ENCODE results near the gene CWC15. TPM values are rescaled to one million over a fixed set of nuclear protein-coding genes. Genes with fewer than 3 reads are reported as not detected.
A peak's percentile ranks its signal among the peaks of the same experiment; 100 is the strongest.
"Not testable (repeated sequence)": the region's sequence is repeated elsewhere in the genome, so short reads cannot be mapped to it uniquely, and the experiment has no call there.

The CWC15 gene
- total RNA-seq, 4 donors from 2014 or later: 22.9 to 40.3 (median 27.0) TPM

DNA sequence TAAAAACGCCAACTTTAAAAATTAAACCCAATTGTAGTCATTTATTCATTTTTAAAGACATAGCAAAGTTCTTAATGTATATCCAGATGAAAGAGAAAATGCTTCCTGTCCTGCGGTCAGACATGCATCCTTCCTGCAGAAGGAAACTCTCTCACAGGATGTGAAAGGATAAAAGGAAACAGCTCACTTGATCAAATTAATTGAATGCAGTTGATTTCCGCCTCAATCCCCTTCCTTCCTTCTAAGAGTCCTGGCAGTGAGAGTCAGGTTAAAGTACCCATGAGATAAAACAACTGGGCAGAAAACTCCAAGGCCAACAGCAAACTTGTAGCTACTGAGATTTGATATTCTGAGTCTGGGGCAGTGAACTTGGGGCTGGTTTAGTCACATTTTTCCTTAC is 38.5 kb downstream of the CWC15 start:
- Histone ChIP-seq H3K4me1 (peaks cover 26 to 49% (median 40%) of the 10 kb centered on the region in 4 donors), H3K27ac (replicated peaks in 1 of 4) (no peak overlapping the region), H3K27me3 (no peaks in the 10 kb centered on the region), H3K4me3 (no peak overlapping the region), H3K9me3 (no peaks in the 10 kb centered on the region), H3K36me3 (no peaks in the 10 kb centered on the region)
- DNase-seq (ENCODE audit: extremely low spot score): no peak
- TF ChIP-seq CTCF (IDR thresholded peaks at IDR 0.05) (no peak), POLR2AphosphoS5 (IDR thresholded peaks at IDR 0.05) (no peak)
- intact Hi-C loops (cut with DNase I): no loop called here
- WGBS: 86% methylated on average over 3 of the region's 3 CpGs

- intact Hi-C loops (cut with DNase I): no loop called here
- H3K27ac ChIP-seq (replicated peaks in 1 of 4): peak overlapping the region in 3 of 4 donors; percentile 40 to 53 (median 47)
- TF ChIP-seq POLR2AphosphoS5 (IDR thresholded peaks at IDR 0.05) (no peak), POLR2A (IDR thresholded peaks at IDR 0.05; ENCODE audit: low read depth) (no peak), CTCF (IDR thresholded peaks at IDR 0.05) (no peak)
- H3K9me3 ChIP-seq: no peaks in the 10 kb centered on the region
- H3K4me3 ChIP-seq: no peak overlapping the region
- 93% methylated on average over 2 of the region's 4 CpGs for WGBS
- H3K36me3 ChIP-seq: no peaks in the 10 kb centered on the region
- DNase-seq (ENCODE audit: extremely low spot score): no peak
- H3K4me1 ChIP-seq: peaks cover 24 to 48% (median 38%) of the 10 kb centered on the region in 4 donors
- no peaks in the 10 kb centered on the region for H3K27me3 ChIP-seq
Measured at GRCh38 chr11:94934362-94934761, 39.0 kb downstream of the CWC15 start.

GRCh38 chr11:94933223-94934130 is 39.9 kb downstream of the CWC15 start:
- Histone ChIP-seq H3K9me3 (no peaks in the 10 kb centered on the region), H3K4me3 (no peak overlapping the region), H3K27ac (replicated peaks in 1 of 4) (peak overlapping the region; percentile 17 to 56 (median 50)), H3K27me3 (no peaks in the 10 kb centered on the region), H3K36me3 (no peaks in the 10 kb centered on the region), H3K4me1 (peaks cover 19 to 43% (median 36%) of the 10 kb centered on the region in 4 donors)
- WGBS: 34% methylated on average over 5 of the region's 5 CpGs
- DNase-seq (ENCODE audit: extremely low spot score): no peak
- TF ChIP-seq POLR2A (IDR thresholded peaks at IDR 0.05; ENCODE audit: low read depth) (no peak), CTCF (IDR thresholded peaks at IDR 0.05) (no peak), POLR2AphosphoS5 (IDR thresholded peaks at IDR 0.05) (peak in 1 of 2 donors; percentile 25), EP300 (IDR thresholded peaks at IDR 0.05) (no peak)
- intact Hi-C loops (cut with DNase I): no loop called here

DNA sequence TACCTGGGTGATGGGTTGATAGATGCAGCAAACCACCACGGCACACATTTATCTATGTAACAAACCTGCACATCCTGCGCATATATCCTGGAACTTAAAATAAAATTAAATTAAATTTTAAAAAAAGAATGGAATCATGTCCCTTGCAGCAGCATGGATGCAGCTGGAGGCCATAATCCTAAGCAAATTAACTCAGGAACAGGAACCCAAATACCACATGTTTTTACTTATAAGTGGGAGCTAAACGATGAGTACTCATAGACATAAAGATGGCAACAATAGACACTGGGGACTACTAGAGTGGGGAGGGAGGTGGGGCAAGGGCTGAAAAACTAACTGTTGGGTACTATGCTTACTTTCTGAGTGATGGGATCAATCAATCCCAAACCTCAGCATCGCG is 40.9 kb downstream of the CWC15 start:
- Histone ChIP-seq H3K27me3 (no peaks in the 10 kb centered on the region), H3K4me3 (no peak overlapping the region), H3K36me3 (no peaks in the 10 kb centered on the region), H3K27ac (replicated peaks in 1 of 4) (peak overlapping the region in 3 of 4 donors; percentile 18 to 53 (median 25)), H3K9me3 (no peaks in the 10 kb centered on the region), H3K4me1 (peaks cover 23 to 44% (median 36%) of the 10 kb centered on the region in 4 donors)
- WGBS: 90% methylated on average over 5 of the region's 5 CpGs
- no peak for DNase-seq (ENCODE audit: extremely low spot score)
- intact Hi-C loops (cut with DNase I): no loop called here
- TF ChIP-seq CTCF (IDR thresholded peaks at IDR 0.05) (no peak), POLR2A (IDR thresholded peaks at IDR 0.05; ENCODE audit: low read depth) (no peak), EP300 (IDR thresholded peaks at IDR 0.05) (no peak), POLR2AphosphoS5 (IDR thresholded peaks at IDR 0.05) (no peak)

- H3K27me3 ChIP-seq; H3K27ac ChIP-seq (replicated peaks in 1 of 4); H3K9me3 ChIP-seq; intact Hi-C loops (cut with DNase I); DNase-seq (ENCODE audit: extremely low spot score); H3K36me3 ChIP-seq; H3K4me3 ChIP-seq: not testable (repeated sequence)
- H3K4me1 ChIP-seq: peaks cover 27 to 47% (median 40%) of the 10 kb centered on the region in 4 donors
Measured at GRCh38 chr11:94932072-94932471, 41.3 kb downstream of the CWC15 start.
